GM19468 (cell line): ENCODE data around the gene COMMD7.

Source experiments
- ATAC-seq: cut with Tn5 transposase; IDR thresholded peaks from one replicate; pipeline ENCODE4 v1.9.1; 2021; ENCODE audit warnings: mild to moderate bottlenecking, moderate library complexity, moderate number of reproducible peaks; ENCODE audit not compliant: unreplicated experiment; ENCODE audit errors: extremely low read depth

The COMMD7 gene

GRCh38 chr20:32655903-32656512 lies 87.3 kb downstream of the COMMD7 start:
- no peak for ATAC-seq

GRCh38 chr20:32652739-32653526 lies 90.3 kb downstream of the COMMD7 start:
- ATAC-seq = no peak
